Retina (tissue), 1 donor: ENCODE results near the gene TTC3.
A peak's percentile ranks its signal among the peaks of the same experiment; 100 is the strongest.

Experiments
- DNase-seq: peaks from one replicate; pipeline ENCODE4 v3.0.0-alpha.2; 2016

The TTC3 gene

GRCh38 chr21:37063433-37063832, 9.6 kb upstream of the TTC3 start:
- no peak for DNase-seq

GRCh38 chr21:37064841-37065240, 8.2 kb upstream of the TTC3 start:
- DNase-seq: no peak

- no peak for DNase-seq
Measured at GRCh38 chr21:37065561-37066177, 7.4 kb upstream of the TTC3 start.

- no peak for DNase-seq
Measured at GRCh38 chr21:37071561-37072273, 1.3 kb upstream of the TTC3 start.

GRCh38 chr21:37072274-37072987, 623 bp upstream of the TTC3 start:
- DNase-seq: no peak

- DNase-seq: peak; percentile 90
Measured at GRCh38 chr21:37073417-37074196, 553 bp downstream of the TTC3 start.

GRCh38 chr21:37074197-37074510, 1.1 kb downstream of the TTC3 start:
- DNase-seq: no peak

GRCh38 chr21:37074546-37074945, 1.5 kb downstream of the TTC3 start:
- no peak for DNase-seq

- no peak for DNase-seq
Measured at GRCh38 chr21:37075214-37075770, 2.2 kb downstream of the TTC3 start.

- no peak for DNase-seq
Measured at GRCh38 chr21:37076087-37076850, 3.2 kb downstream of the TTC3 start.

GRCh38 chr21:37077403-37077802, 4.3 kb downstream of the TTC3 start:
- no peak for DNase-seq

- DNase-seq: no peak
Measured at GRCh38 chr21:37079211-37079824, 6.3 kb downstream of the TTC3 start.

- DNase-seq: no peak
Measured at GRCh38 chr21:37082375-37082774, 9.3 kb downstream of the TTC3 start.

GRCh38 chr21:37082856-37083528, 9.9 kb downstream of the TTC3 start:
- DNase-seq: no peak

- DNase-seq: no peak
Measured at GRCh38 chr21:37085726-37086125, 12.7 kb downstream of the TTC3 start.

- DNase-seq: no peak
Measured at GRCh38 chr21:37087188-37087587, 14.1 kb downstream of the TTC3 start.

- DNase-seq: no peak
Measured at GRCh38 chr21:37088186-37088735, 15.2 kb downstream of the TTC3 start.

GRCh38 chr21:37093977-37094376, 20.9 kb downstream of the TTC3 start:
- DNase-seq: no peak

GRCh38 chr21:37095821-37096220, 22.8 kb downstream of the TTC3 start:
- DNase-seq: no peak

GRCh38 chr21:37098751-37099150, 25.7 kb downstream of the TTC3 start:
- DNase-seq: no peak

GRCh38 chr21:37100316-37100715, 27.3 kb downstream of the TTC3 start:
- DNase-seq: no peak
